Muscle of leg (tissue), 11 donors: ENCODE measurements around the gene ADI1. TPM values are rescaled to one million over a fixed set of nuclear protein-coding genes. Genes with fewer than 3 reads are reported as not detected.
"Not testable (repeated sequence)": the region's sequence is repeated elsewhere in the genome, so short reads cannot be mapped to it uniquely, and the experiment has no call there.

Experiments used
- DNase-seq: peaks from one replicate; pipeline ENCODE4 v3.0.0; 2013
- H3K27ac ChIP-seq: one replicate; pipeline ENCODE4 v1.5.1; 2013; ENCODE audit warnings: mild to moderate bottlenecking, low read length, control low read depth
- H3K27me3 ChIP-seq: one replicate; pipeline ENCODE4 v1.6.1; 2013; ENCODE audit warnings: low read length; ENCODE audit not compliant: control insufficient read depth, insufficient read depth
- H3K36me3 ChIP-seq: one replicate; pipeline ENCODE4 v1.6.1; 2013; ENCODE audit warnings: low read length; ENCODE audit not compliant: control insufficient read depth, insufficient read depth
- H3K4me1 ChIP-seq: one replicate; pipeline ENCODE4 v1.6.1; 2013; ENCODE audit warnings: low read length; ENCODE audit not compliant: control insufficient read depth, insufficient read depth
- H3K4me3 ChIP-seq: one replicate; pipeline ENCODE4 v1.5.1; 2013; ENCODE audit warnings: low read length, control low read depth
- H3K9me3 ChIP-seq: replicated peaks from 2 replicates; pipeline ENCODE4 v1.6.1; 2013; ENCODE audit warnings: low read depth, low read length; ENCODE audit not compliant: control insufficient read depth
- WGBS: methylation state at CpG from one replicate; pipeline ENCODE4 v1.1.5; 2013; ENCODE audit warnings: missing lambda C conversion rate; ENCODE audit not compliant: insufficient coverage; 5-methylcytosine and 5-hydroxymethylcytosine counted together
- polyA plus RNA-seq, 8 donors: library from polyadenylated mRNA; unstranded; fragments of 120-200 nt; gene quantifications; one replicate each; pipeline versions ENCODE4 v1.2.1 to v1.2.3, GENCODE V29; 2013; ENCODE audit warnings: inconsistent platforms in 1 of 8, low replicate concordance in 1 of 8; ENCODE audit not compliant: insufficient read length in 8 of 8, insufficient read depth in 1 of 8
- total RNA-seq: library from RNA; stranded (reverse); fragments of 120-200 nt; gene quantifications from one replicate; pipeline ENCODE4 v1.2.4, GENCODE V29; 2013

The ADI1 gene
- total and polyA plus RNA-seq, 9 donors = 48.5 to 66.1 (median 56.3) TPM

- H3K36me3 ChIP-seq = peaks cover 58% of the 10 kb centered on the region
Measured at GRCh38 chr2:3498783-3499394, 20.4 kb downstream of the ADI1 start.

GRCh38 chr2:3496708-3497080 is 22.6 kb downstream of the ADI1 start:
- H3K9me3 ChIP-seq, DNase-seq, H3K27ac ChIP-seq, H3K27me3 ChIP-seq, H3K4me3 ChIP-seq, H3K4me1 ChIP-seq: not testable (repeated sequence)
- H3K36me3 ChIP-seq = peaks cover 48% of the 10 kb centered on the region
- WGBS = 94% methylated on average over 10 of the region's 15 CpGs

More at GRCh38 chr2:3498783-3499394, 20.4 kb downstream of the ADI1 start:
- Histone ChIP-seq H3K9me3 (no peaks in the 10 kb centered on the region), H3K27me3 (no peaks in the 10 kb centered on the region), H3K4me3 (no peak overlapping the region), H3K4me1 (no peaks in the 10 kb centered on the region), H3K27ac (no peak overlapping the region)
- WGBS = 97% methylated on average over 14 of the region's 18 CpGs
- no peak for DNase-seq

- Histone ChIP-seq H3K27ac (no peak overlapping the region), H3K9me3 (no peaks in the 10 kb centered on the region), H3K27me3 (no peaks in the 10 kb centered on the region), H3K36me3 (peaks cover 36% of the 10 kb centered on the region), H3K4me3 (no peak overlapping the region), H3K4me1 (peaks cover 3% of the 10 kb centered on the region)
- DNase-seq = no peak
- 95% methylated on average over 6 of the region's 13 CpGs for WGBS
Measured at GRCh38 chr2:3494984-3495666, 24.2 kb downstream of the ADI1 start.

GRCh38 chr2:3493615-3494007 is 25.7 kb downstream of the ADI1 start:
- Histone ChIP-seq H3K27me3 (no peaks in the 10 kb centered on the region), H3K4me3 (no peak overlapping the region), H3K27ac (no peak overlapping the region), H3K9me3 (no peaks in the 10 kb centered on the region), H3K4me1 (peaks cover 16% of the 10 kb centered on the region), H3K36me3 (peaks cover 24% of the 10 kb centered on the region)
- DNase-seq = peak; percentile 70
- WGBS = 22% methylated on average over 5 of the region's 10 CpGs

GRCh38 chr2:3492951-3493614 is 26.2 kb downstream of the ADI1 start:
- Histone ChIP-seq H3K4me1 (peaks cover 19% of the 10 kb centered on the region), H3K27me3 (no peaks in the 10 kb centered on the region), H3K9me3 (no peaks in the 10 kb centered on the region), H3K4me3 (no peak overlapping the region), H3K27ac (no peak overlapping the region), H3K36me3 (peaks cover 20% of the 10 kb centered on the region)
- WGBS = 59% methylated on average over 20 of the region's 29 CpGs
- no peak for DNase-seq

- not testable (repeated sequence) for H3K27ac ChIP-seq, DNase-seq, H3K9me3 ChIP-seq, H3K4me3 ChIP-seq, H3K27me3 ChIP-seq
- Histone ChIP-seq H3K4me1 (peaks cover 25% of the 10 kb centered on the region), H3K36me3 (peaks cover 16% of the 10 kb centered on the region)
- WGBS = 82% methylated on average over 11 of the region's 12 CpGs
Measured at GRCh38 chr2:3492475-3492787, 26.9 kb downstream of the ADI1 start.

GRCh38 chr2:3491716-3492474 is 27.4 kb downstream of the ADI1 start:
- DNase-seq = no peak
- peaks cover 11% of the 10 kb centered on the region for H3K36me3 ChIP-seq
- H3K4me1 ChIP-seq = peaks cover 31% of the 10 kb centered on the region
- no peaks in the 10 kb centered on the region for H3K27me3 ChIP-seq
- WGBS = 86% methylated on average over 14 of the region's 17 CpGs
- peaks cover 4% of the 10 kb centered on the region for H3K9me3 ChIP-seq
- no peak overlapping the region for H3K27ac ChIP-seq
- no peak overlapping the region for H3K4me3 ChIP-seq

GRCh38 chr2:3491306-3491705 is 28.0 kb downstream of the ADI1 start:
- DNase-seq = no peak
- Histone ChIP-seq H3K27me3 (no peaks in the 10 kb centered on the region), H3K27ac (no peak overlapping the region), H3K36me3 (peaks cover 11% of the 10 kb centered on the region), H3K4me1 (peaks cover 35% of the 10 kb centered on the region), H3K4me3 (no peak overlapping the region), H3K9me3 (peaks cover 6% of the 10 kb centered on the region)
- WGBS = 22% methylated on average over 5 of the region's 6 CpGs

- Histone ChIP-seq H3K27ac (no peak overlapping the region), H3K36me3 (peaks cover 14% of the 10 kb centered on the region), H3K27me3 (no peaks in the 10 kb centered on the region), H3K4me1 (peaks cover 36% of the 10 kb centered on the region), H3K9me3 (peaks cover 6% of the 10 kb centered on the region), H3K4me3 (no peak overlapping the region)
- DNase-seq = peak; percentile 56
- 45% methylated on average over 17 of the region's 27 CpGs for WGBS
Measured at GRCh38 chr2:3490191-3491170, 28.9 kb downstream of the ADI1 start.
